Gastrocnemius medialis (tissue), 4 donors: ENCODE data around the gene CDK17. TPM values are rescaled to one million over a fixed set of nuclear protein-coding genes. Genes with fewer than 3 reads are reported as not detected.

Source experiments
- ATAC-seq, 2 donors: fragments of 150-250 bp; one replicate each; pipeline ENCODE4 v1.9.1; 2016
- DNase-seq, 2 donors: peaks; one replicate each; pipeline ENCODE4 v3.0.0-alpha.2; 2019
- H3K27ac ChIP-seq, 4 donors: fragments of 200-600 bp; sonication (generic); 1 replicate in 1 of 4; 2 replicates in 3 of 4; pipeline ENCODE4 v1.5.1; 2016 to 2018; ENCODE audit warnings: mild to moderate bottlenecking in 2 of 4, moderate library complexity in 1 of 4
- H3K27me3 ChIP-seq, 3 donors: fragments of 200-600 bp; sonication (generic) in 2 of 3; 1 replicate in 1 of 3; 2 replicates in 2 of 3; pipeline versions ENCODE4 v1.5.1 to v1.6.0; 2016 to 2019; ENCODE audit warnings: mild to moderate bottlenecking in 1 of 3, moderate library complexity in 1 of 3
- H3K36me3 ChIP-seq, 2 donors: fragments of 200-600 bp; sonication (generic) in 1 of 2; one replicate each; pipeline ENCODE4 v1.5.1; 2017 to 2018
- H3K4me1 ChIP-seq, 2 donors: fragments of 200-600 bp; sonication (generic) in 1 of 2; one replicate each; pipeline ENCODE4 v1.5.1; 2016 to 2017; ENCODE audit warnings: mild to moderate bottlenecking in 2 of 2
- H3K4me3 ChIP-seq, 4 donors: fragments of 200-600 bp; sonication (generic) in 3 of 4; 1 replicate in 1 of 4; 2 replicates in 3 of 4; pipeline ENCODE4 v1.5.1; 2016 to 2019; ENCODE audit warnings: mild to moderate bottlenecking in 2 of 4
- H3K9me3 ChIP-seq, 3 donors: fragments of 200-600 bp; sonication (generic) in 2 of 3; 1 replicate in 1 of 3; 2 replicates in 2 of 3; pipeline ENCODE4 v1.5.1; 2016 to 2019
- POLR2A ChIP-seq, 2 donors: fragments of 450-650 bp; IDR thresholded peaks; one replicate each; pipeline ENCODE4 v1.6.1; 2017; ENCODE audit warnings: antibody characterized with exemption in 2 of 2, mild to moderate bottlenecking in 2 of 2, moderate library complexity in 2 of 2
- in situ Hi-C, 4 donors: fragments of 200-750 bp; cut with MboI; loops; one replicate each; pipeline versions ENCODE4 v1.15.0 to v1.8.0; 2017; ENCODE audit warnings: low sequenced_read_pairs in 4 of 4
- intact Hi-C: fragments of 100-400 bp; cut with DNase I; formaldehyde crosslinking; loops from one replicate; pipeline ENCODE4 v1.15.1; 2023; ENCODE audit warnings: low total_unique reads
- total RNA-seq, 4 donors: library from RNA; depleted of rRNA; stranded (reverse); fragments of >200 nt; gene quantifications; one replicate each; pipeline versions ENCODE4 v1.1.0 to v1.2.3, GENCODE V29; 2016
- TF ChIP-seq, protein P1 (sequence below), 5 experiments: fragments of 450-650 bp in 3 of 5; fragments of 200-600 bp in 2 of 5; sonication (generic) in 2 of 5; IDR thresholded peaks in 4 of 5; conservative IDR thresholded peaks in 1 of 5; 1 replicate in 4 of 5; 2 replicates in 1 of 5; pipeline ENCODE4 v1.5.1; 2016 to 2019; ENCODE audit warnings: antibody characterized with exemption in 5 of 5, mild to moderate bottlenecking in 3 of 5, moderate library complexity in 3 of 5

The CDK17 gene
- 10 to 100 TPM; 10.9 to 25.1 (median 20.9) TPM for total RNA-seq

DNA sequence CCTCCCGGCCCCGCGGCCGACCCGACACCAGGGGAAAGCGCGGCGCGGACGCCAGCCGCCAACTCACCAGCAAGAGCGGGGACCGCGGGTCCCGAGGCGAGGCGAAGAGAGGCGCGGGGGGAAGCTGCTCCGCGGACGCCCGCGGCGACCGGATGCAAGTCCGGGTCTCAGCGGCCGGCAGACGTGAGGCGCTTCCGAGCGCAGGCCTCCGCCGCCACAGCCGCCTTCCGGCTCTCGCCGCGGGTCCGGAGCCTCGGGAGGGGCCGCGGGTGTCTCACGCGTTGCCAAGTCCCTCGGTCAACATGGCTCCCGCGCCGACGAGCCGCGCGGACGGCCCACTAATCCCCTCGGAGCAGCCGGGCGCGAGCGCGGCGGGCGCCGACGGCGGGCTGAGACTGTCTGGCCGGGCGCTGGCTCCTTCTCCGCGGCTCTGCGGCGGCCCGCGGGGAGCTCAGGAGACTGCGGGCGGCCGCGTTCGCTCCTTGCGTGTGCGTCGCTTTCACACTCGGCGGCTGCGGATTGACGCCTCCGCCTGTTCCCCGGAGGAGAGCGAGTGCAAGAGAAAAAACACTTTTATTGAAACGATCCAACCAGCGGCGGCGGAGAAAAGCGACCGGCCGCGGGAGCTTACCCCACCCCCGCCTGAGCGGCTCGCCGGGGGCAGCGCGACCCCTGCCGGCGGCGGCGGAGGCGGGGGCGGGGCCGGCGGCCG lies at the start of gene CDK17:
TSS of gene CDK17 (minus strand) at position 521 of the 712 bp plus-strand sequence. CDS start 65,603 bp downstream, outside the sequence.
- no peaks in the 10 kb centered on the region for H3K9me3 ChIP-seq
- H3K36me3 ChIP-seq: no peaks in the 10 kb centered on the region
- peak within 1 kb of the TSS; percentile 83 to 97 (median 86) for H3K4me3 ChIP-seq
- TF ChIP-seq POLR2A (IDR thresholded peaks at IDR 0.05): peak; percentile 78 to 88
- TF ChIP-seq, protein P1, sequence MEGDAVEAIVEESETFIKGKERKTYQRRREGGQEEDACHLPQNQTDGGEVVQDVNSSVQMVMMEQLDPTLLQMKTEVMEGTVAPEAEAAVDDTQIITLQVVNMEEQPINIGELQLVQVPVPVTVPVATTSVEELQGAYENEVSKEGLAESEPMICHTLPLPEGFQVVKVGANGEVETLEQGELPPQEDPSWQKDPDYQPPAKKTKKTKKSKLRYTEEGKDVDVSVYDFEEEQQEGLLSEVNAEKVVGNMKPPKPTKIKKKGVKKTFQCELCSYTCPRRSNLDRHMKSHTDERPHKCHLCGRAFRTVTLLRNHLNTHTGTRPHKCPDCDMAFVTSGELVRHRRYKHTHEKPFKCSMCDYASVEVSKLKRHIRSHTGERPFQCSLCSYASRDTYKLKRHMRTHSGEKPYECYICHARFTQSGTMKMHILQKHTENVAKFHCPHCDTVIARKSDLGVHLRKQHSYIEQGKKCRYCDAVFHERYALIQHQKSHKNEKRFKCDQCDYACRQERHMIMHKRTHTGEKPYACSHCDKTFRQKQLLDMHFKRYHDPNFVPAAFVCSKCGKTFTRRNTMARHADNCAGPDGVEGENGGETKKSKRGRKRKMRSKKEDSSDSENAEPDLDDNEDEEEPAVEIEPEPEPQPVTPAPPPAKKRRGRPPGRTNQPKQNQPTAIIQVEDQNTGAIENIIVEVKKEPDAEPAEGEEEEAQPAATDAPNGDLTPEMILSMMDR (IDR thresholded peaks at IDR 0.05 in 4 of 5, conservative IDR thresholded peaks at IDR 0.05 in 1 of 5): peak; percentile 9 to 81 (median 59)
- in situ Hi-C loops: loop anchor here in 2 of 4 donors (10.0 to 25.0 kb wide), 3 partner anchors 185 to 355 kb away; no protein-coding TSS in a partner anchor
- intact Hi-C loops: loop anchor here (2.0 to 10.0 kb wide), 8 partner anchors 73 to 505 kb away; partner anchors contain the start of genes LTA4H and NEDD1
- H3K27me3 ChIP-seq: no peaks in the 10 kb centered on the region
- peaks cover 31 to 32% of the 10 kb centered on the region in 2 donors for H3K4me1 ChIP-seq
- ATAC-seq (peak; percentile 80 to 82), DNase-seq (peak; percentile 71 to 82)
- H3K27ac ChIP-seq: peak within 1 kb of the TSS; percentile 88 to 98 (median 95)

DNA sequence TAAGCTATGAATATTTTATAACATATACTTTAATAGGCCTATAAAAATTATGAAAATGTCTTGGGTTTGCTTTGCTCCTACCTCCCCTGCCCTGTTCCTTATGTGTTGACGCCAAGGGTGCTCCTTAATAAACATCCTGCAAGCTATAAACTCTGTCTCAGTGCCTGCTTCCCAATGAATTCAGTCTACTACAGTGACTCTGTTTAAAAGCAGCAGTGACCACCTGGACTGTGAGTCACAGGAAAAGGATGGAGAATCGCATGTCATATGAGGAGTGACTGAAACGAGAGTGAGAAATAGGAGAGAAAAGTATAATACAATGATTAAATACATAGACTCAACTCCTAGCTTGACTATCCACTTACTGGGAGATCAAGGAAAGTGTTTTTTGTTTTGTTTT lies 48.1 kb upstream of the CDK17 start:
- TF ChIP-seq, protein P1 (IDR thresholded peaks at IDR 0.05 in 4 of 5, conservative IDR thresholded peaks at IDR 0.05 in 1 of 5): no peak
- TF ChIP-seq POLR2A (IDR thresholded peaks at IDR 0.05): no peak
- Histone ChIP-seq H3K4me1 (no peaks in the 10 kb centered on the region), H3K27me3 (no peaks in the 10 kb centered on the region), H3K9me3 (no peaks in the 10 kb centered on the region), H3K36me3 (no peaks in the 10 kb centered on the region), H3K27ac (no peak overlapping the region), H3K4me3 (no peak overlapping the region)
- ATAC-seq: no peak
- in situ Hi-C loops: no loop called here
- DNase-seq: no peak
- intact Hi-C loops: no loop called here

DNA sequence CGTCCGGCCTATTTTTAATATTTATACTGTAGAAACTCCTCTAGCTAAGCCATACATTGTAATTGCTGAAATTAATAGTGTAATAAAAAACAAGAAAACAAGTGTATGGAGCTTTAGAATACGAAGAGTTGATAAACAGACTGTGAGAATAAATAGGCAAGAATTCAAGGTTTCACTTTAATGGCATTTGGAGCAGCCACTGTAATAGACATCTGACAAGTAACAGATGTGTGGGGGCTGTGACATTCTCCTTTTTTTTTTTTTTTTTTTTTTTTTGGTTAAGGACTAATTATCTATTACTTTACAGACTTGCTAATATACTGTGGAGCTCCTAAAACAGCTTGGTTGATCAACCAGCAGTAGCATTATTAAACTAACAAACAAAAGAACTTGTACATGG lies 47.0 kb upstream of the CDK17 start:
- no peaks in the 10 kb centered on the region for H3K4me1 ChIP-seq
- no peak overlapping the region for H3K4me3 ChIP-seq
- H3K9me3 ChIP-seq: no peaks in the 10 kb centered on the region
- ATAC-seq (no peak), DNase-seq (no peak)
- H3K36me3 ChIP-seq: no peaks in the 10 kb centered on the region
- peak overlapping the region in 3 of 4 donors; percentile 47 to 71 (median 61) for H3K27ac ChIP-seq
- intact Hi-C loops (no loop called here), in situ Hi-C loops (no loop called here)
- no peaks in the 10 kb centered on the region for H3K27me3 ChIP-seq
- no peak for TF ChIP-seq POLR2A (IDR thresholded peaks at IDR 0.05)
- TF ChIP-seq, protein P1 (IDR thresholded peaks at IDR 0.05 in 4 of 5, conservative IDR thresholded peaks at IDR 0.05 in 1 of 5): no peak

DNA sequence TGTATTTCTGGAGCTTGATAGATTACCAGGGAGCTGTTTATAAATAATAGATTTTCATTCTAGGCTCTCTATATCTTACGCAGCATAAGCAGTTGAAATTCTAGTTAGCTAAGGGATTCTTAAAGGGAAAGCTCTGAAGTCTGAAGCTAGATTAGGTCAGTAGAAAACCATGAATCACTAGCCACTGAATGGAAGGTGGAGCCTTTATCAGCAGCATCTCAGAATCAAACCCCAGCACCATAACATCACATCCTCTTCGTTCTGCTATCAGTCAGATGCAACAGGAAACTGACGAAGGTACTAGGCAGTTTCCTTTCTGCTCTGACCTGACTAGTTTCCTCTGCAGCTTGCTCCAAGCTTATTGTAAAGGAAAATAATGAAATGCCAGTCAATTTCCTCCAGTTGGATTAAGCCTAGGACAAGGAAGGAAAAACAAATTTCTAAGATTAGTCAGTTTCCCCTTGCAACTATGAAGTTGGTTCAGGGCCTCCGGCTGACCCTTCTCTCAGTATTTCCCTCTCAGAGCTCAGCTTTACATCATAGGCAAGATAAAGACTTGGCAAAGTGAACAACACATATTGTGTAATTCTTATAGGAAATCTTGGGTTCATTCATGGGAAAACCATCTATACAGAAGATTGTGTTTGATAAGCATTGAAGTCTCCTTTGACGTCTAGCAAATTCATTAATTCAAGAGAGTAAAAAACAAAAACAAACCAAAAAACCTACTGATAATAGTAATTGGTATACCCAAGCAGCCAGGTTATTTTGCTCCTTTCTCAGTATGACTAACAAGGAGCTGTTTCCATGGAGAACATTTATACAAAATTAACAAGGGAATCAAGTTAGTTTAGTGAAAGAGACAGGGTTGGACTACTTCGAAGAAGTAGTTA lies 45.7 kb upstream of the CDK17 start:
- TF ChIP-seq, protein P1 (IDR thresholded peaks at IDR 0.05 in 4 of 5, conservative IDR thresholded peaks at IDR 0.05 in 1 of 5): no peak
- TF ChIP-seq POLR2A (IDR thresholded peaks at IDR 0.05): peak in 1 of 2 donors; percentile 24
- Histone ChIP-seq H3K36me3 (no peaks in the 10 kb centered on the region), H3K4me3 (no peak overlapping the region), H3K4me1 (no peaks in the 10 kb centered on the region), H3K9me3 (no peaks in the 10 kb centered on the region), H3K27ac (peak overlapping the region; percentile 65 to 80 (median 68)), H3K27me3 (no peaks in the 10 kb centered on the region)
- peak; percentile 82 to 91 for ATAC-seq
- in situ Hi-C loops: no loop called here
- intact Hi-C loops: no loop called here
- DNase-seq: no peak
